ENCODE data around the gene ACTN2. TPM values are rescaled to one million over a fixed set of nuclear protein-coding genes. Genes with fewer than 3 reads are reported as not detected.

Gene ACTN2
- total RNA-seq, 1 experiment from 2014 or later = not detected

DNA sequence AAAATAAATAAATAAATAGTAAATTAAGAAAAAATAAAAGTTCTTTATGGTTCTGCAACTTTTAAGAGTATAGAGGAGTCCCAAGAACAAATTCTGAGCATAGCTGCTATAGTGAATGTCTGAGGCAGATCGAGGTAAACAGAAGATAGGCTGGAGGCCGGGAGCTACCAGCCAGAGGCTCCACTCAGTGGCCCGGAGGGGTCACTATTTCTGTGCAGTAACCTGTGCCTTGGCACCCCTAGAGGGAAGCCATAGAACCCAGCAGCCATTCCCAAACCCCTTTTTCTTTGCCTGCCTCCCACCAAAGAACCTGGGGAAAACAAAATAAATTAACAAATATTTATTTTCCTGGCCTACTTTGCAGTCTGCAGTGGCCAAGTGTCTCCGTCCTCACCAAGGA, 43.5 kb upstream of the ACTN2 start:
- intact Hi-C loops (cut with micrococcal nuclease) = no loop called here
- H3K9me3 ChIP-seq (ENCODE audit: low read length) = no peaks in the 10 kb centered on the region
- H3F3A ChIP-seq (ENCODE audit: low read length, unreplicated experiment) = no peaks in the 10 kb centered on the region
- no peak overlapping the region for H2AFZ ChIP-seq (ENCODE audit: low read length)
- H3K9ac ChIP-seq (ENCODE audit: low read length) = no peak overlapping the region
- H3K27ac ChIP-seq (ENCODE audit: low read length) = no peak overlapping the region
- DNase-seq = no peak
- H3K4me2 ChIP-seq (ENCODE audit: low read length) = no peak overlapping the region
- TF ChIP-seq EZH2 (IDR thresholded peaks at IDR 0.05; ENCODE audit: low read length, unreplicated experiment) (no peak), EZH2phosphoT487 (IDR thresholded peaks at IDR 0.05; ENCODE audit: borderline replicate concordance, low read length) (no peak)
- TF ChIP-seq, protein P1, sequence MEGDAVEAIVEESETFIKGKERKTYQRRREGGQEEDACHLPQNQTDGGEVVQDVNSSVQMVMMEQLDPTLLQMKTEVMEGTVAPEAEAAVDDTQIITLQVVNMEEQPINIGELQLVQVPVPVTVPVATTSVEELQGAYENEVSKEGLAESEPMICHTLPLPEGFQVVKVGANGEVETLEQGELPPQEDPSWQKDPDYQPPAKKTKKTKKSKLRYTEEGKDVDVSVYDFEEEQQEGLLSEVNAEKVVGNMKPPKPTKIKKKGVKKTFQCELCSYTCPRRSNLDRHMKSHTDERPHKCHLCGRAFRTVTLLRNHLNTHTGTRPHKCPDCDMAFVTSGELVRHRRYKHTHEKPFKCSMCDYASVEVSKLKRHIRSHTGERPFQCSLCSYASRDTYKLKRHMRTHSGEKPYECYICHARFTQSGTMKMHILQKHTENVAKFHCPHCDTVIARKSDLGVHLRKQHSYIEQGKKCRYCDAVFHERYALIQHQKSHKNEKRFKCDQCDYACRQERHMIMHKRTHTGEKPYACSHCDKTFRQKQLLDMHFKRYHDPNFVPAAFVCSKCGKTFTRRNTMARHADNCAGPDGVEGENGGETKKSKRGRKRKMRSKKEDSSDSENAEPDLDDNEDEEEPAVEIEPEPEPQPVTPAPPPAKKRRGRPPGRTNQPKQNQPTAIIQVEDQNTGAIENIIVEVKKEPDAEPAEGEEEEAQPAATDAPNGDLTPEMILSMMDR (conservative IDR thresholded peaks at IDR 0.05; ENCODE audit: low read depth, low read length) = no peak
- H3K27me3 ChIP-seq (ENCODE audit: low read length) = peaks cover 24% of the 10 kb centered on the region
- no peaks in the 10 kb centered on the region for H3K79me2 ChIP-seq (ENCODE audit: low read length)
- H3K4me1 ChIP-seq (ENCODE audit: insufficient read depth, low read length) = no peaks in the 10 kb centered on the region
- no peaks in the 10 kb centered on the region for H3K9me2 ChIP-seq (replicated peaks; ENCODE audit: low read length)
- POLR2A ChIA-PET (ENCODE audit: unreplicated experiment) = no interaction called here
- BruUV-seq (replicated peaks) = no TSS peak
- no peaks in the 10 kb centered on the region for H4K20me1 ChIP-seq (ENCODE audit: low read length)
- no peak for ATAC-seq
- H3K4me3 ChIP-seq (ENCODE audit: low read length) = no peak overlapping the region
- no peaks in the 10 kb centered on the region for H3K36me3 ChIP-seq (ENCODE audit: low read depth, low read length)
- CTCF ChIA-PET = interaction anchor here (0.7 kb wide), 1 partner anchor 34 kb away, joined by 3 read pairs; no protein-coding TSS in a partner anchor

DNA sequence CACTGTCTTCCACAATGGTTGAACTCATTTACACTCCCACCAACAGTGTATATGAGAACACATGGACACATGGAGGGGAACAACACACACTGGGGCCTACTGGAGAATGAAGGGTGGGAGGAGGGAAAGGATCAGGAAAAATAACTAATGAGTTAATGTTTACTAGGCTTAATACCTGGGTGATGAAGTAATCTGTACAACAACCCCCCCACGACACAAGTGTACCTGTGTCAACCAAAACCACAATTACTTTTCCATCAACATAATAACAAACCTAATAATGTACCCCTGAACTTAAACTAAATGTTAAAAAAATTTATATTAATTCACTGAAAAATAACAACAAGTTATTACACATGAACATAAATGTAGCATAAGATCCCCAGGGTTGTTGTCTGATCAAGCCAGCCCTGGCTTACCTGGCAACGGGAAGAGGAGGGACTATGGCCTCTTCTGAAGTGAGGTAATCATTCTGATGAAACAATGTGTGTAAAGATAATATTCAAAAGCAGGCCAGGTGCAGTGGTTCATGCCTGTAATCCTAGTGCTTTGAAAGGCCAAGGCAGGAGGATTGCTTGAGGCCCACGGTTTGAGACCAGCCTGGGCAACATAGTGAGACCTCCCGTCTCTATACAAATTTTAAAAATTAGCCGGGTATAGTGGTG, 41.2 kb upstream of the ACTN2 start:
- H2AFZ ChIP-seq (ENCODE audit: low read length) = no peak overlapping the region
- no peaks in the 10 kb centered on the region for H3K4me1 ChIP-seq (ENCODE audit: insufficient read depth, low read length)
- intact Hi-C loops (cut with micrococcal nuclease) = no loop called here
- H3K27ac ChIP-seq (ENCODE audit: low read length) = no peak overlapping the region
- no peak overlapping the region for H3K4me2 ChIP-seq (ENCODE audit: low read length)
- BruUV-seq (replicated peaks) = no TSS peak
- H3K36me3 ChIP-seq (ENCODE audit: low read depth, low read length) = no peaks in the 10 kb centered on the region
- H3K4me3 ChIP-seq (ENCODE audit: low read length) = no peak overlapping the region
- no peaks in the 10 kb centered on the region for H3K9me3 ChIP-seq (ENCODE audit: low read length)
- H3K27me3 ChIP-seq (ENCODE audit: low read length) = peaks cover 15% of the 10 kb centered on the region
- no peaks in the 10 kb centered on the region for H3K9me2 ChIP-seq (replicated peaks; ENCODE audit: low read length)
- H3K9ac ChIP-seq (ENCODE audit: low read length) = no peak overlapping the region
- no peaks in the 10 kb centered on the region for H3K79me2 ChIP-seq (ENCODE audit: low read length)
- TF ChIP-seq, protein P1 (conservative IDR thresholded peaks at IDR 0.05; ENCODE audit: low read depth, low read length) = no peak
- TF ChIP-seq EZH2phosphoT487 (IDR thresholded peaks at IDR 0.05; ENCODE audit: borderline replicate concordance, low read length) = no peak
- no peak for TF ChIP-seq EZH2 (IDR thresholded peaks at IDR 0.05; ENCODE audit: low read length, unreplicated experiment)
- no peaks in the 10 kb centered on the region for H3F3A ChIP-seq (ENCODE audit: low read length, unreplicated experiment)
- CTCF ChIA-PET = no interaction called here
- POLR2A ChIA-PET (ENCODE audit: unreplicated experiment) = no interaction called here
- DNase-seq (no peak), ATAC-seq (no peak)
- H4K20me1 ChIP-seq (ENCODE audit: low read length) = no peaks in the 10 kb centered on the region

DNA sequence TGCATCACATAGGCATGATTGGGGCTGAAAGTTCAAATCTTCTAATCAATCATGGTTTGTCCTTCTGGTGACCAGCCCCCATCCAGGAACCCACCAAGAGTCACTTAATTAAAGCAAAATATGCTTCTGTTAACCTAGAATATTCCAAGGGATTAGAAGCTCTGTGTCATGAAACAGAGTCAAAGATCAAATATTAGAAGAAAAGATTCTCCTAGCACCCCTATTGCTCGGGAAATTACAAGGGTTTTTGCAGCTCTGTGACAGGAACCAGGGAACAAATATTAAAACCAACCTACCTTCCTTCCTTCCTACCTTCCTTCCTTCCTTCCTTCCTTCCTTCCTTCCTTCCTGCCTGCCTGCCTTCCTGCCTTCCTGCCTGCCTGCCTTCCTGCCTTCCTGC, 31.8 kb upstream of the ACTN2 start:
- H2AFZ ChIP-seq (ENCODE audit: low read length) = no peak overlapping the region
- CTCF ChIA-PET = no interaction called here
- no TSS peak for BruUV-seq (replicated peaks)
- H3K9me3 ChIP-seq (ENCODE audit: low read length) = no peaks in the 10 kb centered on the region
- ATAC-seq = no peak
- no peaks in the 10 kb centered on the region for H3F3A ChIP-seq (ENCODE audit: low read length, unreplicated experiment)
- no peak overlapping the region for H3K4me3 ChIP-seq (ENCODE audit: low read length)
- H3K36me3 ChIP-seq (ENCODE audit: low read depth, low read length) = no peaks in the 10 kb centered on the region
- H3K27me3 ChIP-seq (ENCODE audit: low read length) = peaks cover 31% of the 10 kb centered on the region
- no peak for DNase-seq
- no peaks in the 10 kb centered on the region for H4K20me1 ChIP-seq (ENCODE audit: low read length)
- H3K27ac ChIP-seq (ENCODE audit: low read length) = no peak overlapping the region
- no peaks in the 10 kb centered on the region for H3K79me2 ChIP-seq (ENCODE audit: low read length)
- intact Hi-C loops (cut with micrococcal nuclease) = no loop called here
- TF ChIP-seq EZH2 (IDR thresholded peaks at IDR 0.05; ENCODE audit: low read length, unreplicated experiment) = no peak
- TF ChIP-seq EZH2phosphoT487 (IDR thresholded peaks at IDR 0.05; ENCODE audit: borderline replicate concordance, low read length) = no peak
- TF ChIP-seq, protein P1 (conservative IDR thresholded peaks at IDR 0.05; ENCODE audit: low read depth, low read length) = no peak
- no peaks in the 10 kb centered on the region for H3K9me2 ChIP-seq (replicated peaks; ENCODE audit: low read length)
- POLR2A ChIA-PET (ENCODE audit: unreplicated experiment) = no interaction called here
- no peak overlapping the region for H3K9ac ChIP-seq (ENCODE audit: low read length)
- H3K4me2 ChIP-seq (ENCODE audit: low read length) = no peak overlapping the region
- no peaks in the 10 kb centered on the region for H3K4me1 ChIP-seq (ENCODE audit: insufficient read depth, low read length)

Measured in PC-3 (cell line).